Measurements from ENCODE around the gene SDK2. TPM values are rescaled to one million over a fixed set of nuclear protein-coding genes. Genes with fewer than 3 reads are reported as not detected.

SDK2 gene
- total and polyA plus RNA-seq, 2 of the 8 experiments (the other 6 are each of a cell fraction or from before 2014, with no cell fraction given), result 3.9 to 4.1 TPM

DNA sequence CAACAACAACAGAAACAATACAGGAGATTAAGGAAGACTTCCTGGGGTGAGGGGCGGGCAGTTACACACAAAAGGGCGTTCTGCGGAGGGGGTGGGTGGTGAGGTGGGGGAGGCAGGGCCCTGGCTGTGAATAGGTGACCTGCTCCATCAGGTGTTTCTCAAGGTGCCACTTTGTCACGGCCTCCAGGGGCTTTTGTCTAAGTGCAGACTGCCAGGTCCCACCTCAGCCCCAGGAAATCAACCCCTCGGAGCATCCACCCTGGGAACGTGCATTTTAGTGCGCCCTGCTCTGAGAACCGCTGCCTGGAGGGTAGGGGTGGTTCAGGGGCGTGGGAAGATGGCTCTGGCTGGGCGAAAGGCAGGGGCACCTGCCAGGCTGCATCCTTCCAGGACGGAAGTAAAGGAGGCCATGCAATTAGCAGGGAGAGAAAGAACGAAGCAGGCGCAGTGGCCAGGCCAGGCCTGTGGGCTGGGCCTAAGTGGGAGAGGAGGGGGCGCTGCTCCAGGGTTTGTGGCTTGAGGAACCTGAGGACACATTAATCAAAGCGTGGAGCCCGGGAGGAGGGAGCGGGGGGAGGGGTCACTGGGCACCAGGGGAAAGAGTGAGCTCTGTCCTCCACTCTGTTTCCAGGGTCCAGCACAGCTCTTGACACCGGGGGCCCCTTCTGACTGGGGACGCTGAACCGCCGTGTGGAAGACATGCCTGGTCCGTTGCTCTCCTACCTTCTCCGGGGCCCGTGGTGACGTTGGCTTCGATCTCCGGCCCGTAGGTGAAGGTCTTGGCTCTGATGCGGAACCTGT lies 283.1 kb downstream of the SDK2 start:
- Histone ChIP-seq H3K9me3 (ENCODE audit: insufficient read depth in 2 of 2, low read depth in 1 of 2, low read length in 1 of 2) (no peaks in the 10 kb centered on the region), H2AFZ (ENCODE audit: low read length) (no peak overlapping the region), H2BK5ac (ENCODE audit: low read depth, low read length) (peak overlapping the region; percentile 97; the same call in 1 of the 2 replicates), H3K27ac (ENCODE audit: low read depth, low read length) (peak overlapping the region; percentile 14; the same call in 1 of the 2 replicates), H2BK12ac (ENCODE audit: low read depth, low read length) (peak overlapping the region; percentile 100), H3K4me3 (ENCODE audit: extremely low read depth in 1 of 4, insufficient read depth in 2 of 4, low read depth in 3 of 4, low read length in 4 of 4) (peak overlapping the region in 2 of 4 experiments; percentile 21 to 50; a peak in 4 of 8 replicates), H3K4me1 (replicated peaks in 1 of 4; ENCODE audit: control insufficient read depth in 3 of 4, insufficient read depth in 4 of 4, low read length in 3 of 4) (peaks cover 4 to 40% (median 31%) of the 10 kb centered on the region in 4 experiments), H3K4me2 (ENCODE audit: insufficient read depth in 1 of 2, low read depth in 2 of 2, low read length in 2 of 2) (peak overlapping the region; percentile 60 to 81), H3K9ac (replicated peaks in 1 of 4; ENCODE audit: extremely low read depth in 1 of 4, low read depth in 3 of 4, low read length in 3 of 4) (no peak overlapping the region), H3K23me2 (ENCODE audit: low read depth, low read length) (peaks cover 2% of the 10 kb centered on the region; the same call in 1 of the 2 replicates), H2BK15ac (ENCODE audit: low read length) (peak overlapping the region; percentile 88), H3K23ac (ENCODE audit: insufficient read length) (no peak overlapping the region), H4K5ac (ENCODE audit: insufficient read length, low read depth, low read length) (peak overlapping the region; percentile 77), H3K56ac (replicated peaks; ENCODE audit: insufficient read length, low read depth, low read length) (no peak overlapping the region), H2BK20ac (ENCODE audit: low read length) (peak overlapping the region; percentile 96), H2AK5ac (ENCODE audit: low read depth, low read length) (peak overlapping the region; percentile 82; the same call in 1 of the 2 replicates), H3K18ac (ENCODE audit: extremely low read depth, low read length) (peak overlapping the region; percentile 96), H3K36me3 (ENCODE audit: control insufficient read depth in 2 of 4, insufficient read depth in 4 of 4, low read length in 3 of 4) (no peaks in the 10 kb centered on the region), H3K79me1 (ENCODE audit: low read depth, low read length) (no peaks in the 10 kb centered on the region), H3K4ac (replicated peaks; ENCODE audit: insufficient read length, low read depth, low read length) (peak overlapping the region; percentile 97), H4K8ac (ENCODE audit: extremely low read depth, insufficient read depth, low read length) (peak overlapping the region; percentile 58), H3K14ac (ENCODE audit: insufficient read length) (peak overlapping the region; percentile 82), H3K79me2 (ENCODE audit: control insufficient read depth in 1 of 2, insufficient read depth in 2 of 2, low read length in 2 of 2) (no peaks in the 10 kb centered on the region), H4K20me1 (replicated peaks in 1 of 2; ENCODE audit: control insufficient read depth in 1 of 2, insufficient read depth in 2 of 2, low read length in 2 of 2) (no peaks in the 10 kb centered on the region), H2BK120ac (replicated peaks; ENCODE audit: low read depth, low read length) (peak overlapping the region; percentile 86), H4K91ac (replicated peaks; ENCODE audit: insufficient read length, low read length) (peak overlapping the region; percentile 61), H3K27me3 (replicated peaks in 1 of 4; ENCODE audit: control insufficient read depth in 3 of 4, extremely low read depth in 1 of 4, insufficient read depth in 3 of 4, low read length in 3 of 4) (no peaks in the 10 kb centered on the region)
- 26% methylated on average over 20 of the region's 29 CpGs; no CpG with 5 or more reads in 1 of the 2 experiments for WGBS, 2 experiments (ENCODE audit: extremely low coverage in 1 of 2, insufficient coverage in 1 of 2, insufficient read length in 1 of 2, insufficient replicate concordance in 2 of 2, low coverage in 1 of 2, low lambda C conversion rate in 2 of 2, missing lambda C conversion rate in 1 of 2)
- no peak for FAIRE-seq
- ChIA-PET POLR2A (ENCODE audit: partially characterized antibody) (interaction anchor here (1.0 to 1.9 kb wide), 5 partner anchors 11 to 129 kb away, joined by 3 to 5 read pairs (median 3); a partner anchor contains a TSS), CTCF (ENCODE audit: partially characterized antibody) (interaction anchor here (1.4 to 16.5 kb wide), 8 partner anchors 9 to 106 kb away, joined by 3 to 439 read pairs (median 14); partner anchors contain the start of genes CDC42EP4 and CPSF4L)
- DNase-seq (ENCODE audit: low read depth in 1 of 2, low spot score in 2 of 2), result peak in 1 of 2 experiments; percentile 72
- TF ChIP-seq TCF12 (IDR thresholded peaks at IDR 0.05; ENCODE audit: low read depth, low read length) (no peak), BCL11A (IDR thresholded peaks at IDR 0.05; ENCODE audit: low read depth in 2 of 2, low read length in 2 of 2) (no peak), HDAC2 (IDR thresholded peaks at IDR 0.05; ENCODE audit: borderline replicate concordance in 1 of 2, low read depth in 2 of 2, low read length in 2 of 2) (0 out of 4 replicates have a peak, but pooled peaks of 1 of the 2 experiments have one; percentile 13), EZH2 (IDR thresholded peaks at IDR 0.05; ENCODE audit: low read depth, low read length, severe bottlenecking) (no peak), CTBP2 (IDR thresholded peaks at IDR 0.05; ENCODE audit: borderline replicate concordance, insufficient read depth, insufficient read length, low read length) (peak; percentile 57), TEAD4 (IDR thresholded peaks at IDR 0.05; ENCODE audit: low read depth, low read length) (no peak), RBBP5 (IDR thresholded peaks at IDR 0.05; ENCODE audit: borderline replicate concordance, low read depth, low read length) (peak; percentile 11; the same call in 1 of the 2 replicates), CBX8 (IDR thresholded peaks at IDR 0.05; ENCODE audit: borderline replicate concordance, low read depth, low read length) (no peak), TBP (IDR thresholded peaks at IDR 0.05; ENCODE audit: low read depth, low read length) (no peak), SAP30 (IDR thresholded peaks at IDR 0.05; ENCODE audit: insufficient read depth, insufficient replicate concordance, low read length) (no peak)
